Measurements from ENCODE around the gene PARD3B.

PARD3B gene

GRCh38 chr2:205651719-205652118, 1106.4 kb downstream of the PARD3B start:
- no peak for DNase-seq (ENCODE audit: insufficient read length, low spot score)
- no peak for TF ChIP-seq CTCF (IDR thresholded peaks at IDR 0.05; ENCODE audit: insufficient read depth, missing control alignments)
- no peak for FAIRE-seq

- TF ChIP-seq CTCF (IDR thresholded peaks at IDR 0.05; ENCODE audit: insufficient read depth, missing control alignments), result no peak
- no peak for FAIRE-seq
- DNase-seq (ENCODE audit: insufficient read length, low spot score), result no peak
Measured at GRCh38 chr2:205654878-205655605, 1109.8 kb downstream of the PARD3B start.

- DNase-seq (ENCODE audit: insufficient read length, low spot score), result no peak
- no peak for FAIRE-seq
- TF ChIP-seq CTCF (IDR thresholded peaks at IDR 0.05; ENCODE audit: insufficient read depth, missing control alignments), result no peak
Measured at GRCh38 chr2:205655779-205656456, 1110.6 kb downstream of the PARD3B start.

GRCh38 chr2:205656461-205656860, 1111.2 kb downstream of the PARD3B start:
- no peak for TF ChIP-seq CTCF (IDR thresholded peaks at IDR 0.05; ENCODE audit: insufficient read depth, missing control alignments)
- no peak for FAIRE-seq
- no peak for DNase-seq (ENCODE audit: insufficient read length, low spot score)

GRCh38 chr2:205656941-205657340, 1111.7 kb downstream of the PARD3B start:
- FAIRE-seq (no peak), DNase-seq (ENCODE audit: insufficient read length, low spot score) (no peak)
- TF ChIP-seq CTCF (IDR thresholded peaks at IDR 0.05; ENCODE audit: insufficient read depth, missing control alignments), result no peak

- FAIRE-seq (no peak), DNase-seq (ENCODE audit: insufficient read length, low spot score) (no peak)
- no peak for TF ChIP-seq CTCF (IDR thresholded peaks at IDR 0.05; ENCODE audit: insufficient read depth, missing control alignments)
Measured at GRCh38 chr2:205657579-205657978, 1112.3 kb downstream of the PARD3B start.

- DNase-seq (ENCODE audit: insufficient read length, low spot score), result no peak
- no peak for FAIRE-seq
- TF ChIP-seq CTCF (IDR thresholded peaks at IDR 0.05; ENCODE audit: insufficient read depth, missing control alignments), result no peak
Measured at GRCh38 chr2:205658068-205658467, 1112.8 kb downstream of the PARD3B start.

Measured in D721Med (cell line).